G401.6 (cell line): ENCODE data around the gene SAP130.

Experiments used
- FAIRE-seq: peaks from 2 replicates; lab custom pipeline; 2012; peaks lifted over from hg19 to GRCh38; lab: Jason Lieb, UNC

The SAP130 gene

DNA sequence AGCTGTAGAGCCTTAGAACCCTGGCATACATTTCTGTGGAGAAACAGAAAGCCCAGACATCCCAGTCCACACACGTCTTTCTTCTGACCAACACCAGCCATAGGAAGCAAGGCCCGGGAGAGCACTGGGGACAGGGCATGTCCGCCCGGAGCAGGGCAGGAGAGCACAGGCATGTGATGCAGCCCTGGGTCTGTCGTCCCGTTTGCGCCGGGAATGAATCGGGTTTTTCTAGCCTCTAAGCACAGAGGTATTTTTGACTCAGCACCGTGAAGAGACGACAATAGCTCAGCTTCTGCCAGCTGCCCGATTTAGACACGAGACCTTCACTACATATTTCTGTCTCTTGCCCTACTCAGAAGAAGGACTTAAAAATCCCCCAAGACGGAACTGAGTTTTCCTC, 134.8 kb downstream of the SAP130 start:
- FAIRE-seq, result no peak

DNA sequence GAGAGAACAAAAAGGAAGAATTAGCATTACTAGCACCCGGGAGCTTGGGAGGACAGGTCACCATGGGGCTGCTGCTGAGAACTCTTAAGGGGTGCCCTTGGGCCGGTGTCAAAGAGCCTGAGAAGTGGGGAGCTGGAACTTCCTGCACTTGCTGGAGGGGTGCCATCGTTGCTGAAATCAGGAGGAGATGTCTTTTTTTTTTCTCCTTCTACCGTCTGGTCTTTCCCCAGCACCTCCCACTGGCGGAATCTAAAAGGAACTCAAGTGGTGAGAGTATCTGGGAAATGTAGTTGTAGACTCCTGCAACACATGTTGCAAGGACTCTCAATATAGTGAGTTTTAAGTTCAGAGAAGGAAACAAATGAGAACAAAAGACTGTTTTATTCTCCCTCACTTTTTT, 136.0 kb downstream of the SAP130 start:
- FAIRE-seq, result no peak
